Vagina (tissue), 2 donors: ENCODE data around the gene EDDM3A. TPM values are rescaled to one million over a fixed set of nuclear protein-coding genes. Genes with fewer than 3 reads are reported as not detected.
"Not testable (repeated sequence)": the region's sequence is repeated elsewhere in the genome, so short reads cannot be mapped to it uniquely, and the experiment has no call there.

Experiments
- DNase-seq, 2 donors: peaks; one replicate each; pipeline ENCODE4 v3.0.0-alpha.2; 2017; ENCODE audit errors: extremely low spot score in 2 of 2
- H3K27ac ChIP-seq: fragments of 200-600 bp; sonication (generic); one replicate; pipeline ENCODE4 v1.5.1; 2019
- H3K27me3 ChIP-seq: fragments of 200-600 bp; sonication (generic); one replicate; pipeline ENCODE4 v1.5.1; 2019
- H3K36me3 ChIP-seq, 2 donors: fragments of 200-600 bp; sonication (generic); one replicate each; pipeline ENCODE4 v1.5.1; 2017 to 2019
- H3K4me1 ChIP-seq: fragments of 200-600 bp; sonication (generic); one replicate; pipeline ENCODE4 v1.5.1; 2019
- H3K4me3 ChIP-seq, 2 donors: fragments of 200-600 bp; sonication (generic); 1 replicate in 1 of 2; 2 replicates in 1 of 2; pipeline ENCODE4 v1.5.1; 2016 to 2019
- H3K9me3 ChIP-seq: fragments of 200-600 bp; sonication (generic); one replicate; pipeline ENCODE4 v1.5.1; 2019
- POLR2A ChIP-seq, 2 donors: fragments of 450-650 bp; IDR thresholded peaks; one replicate each; pipeline ENCODE4 v1.6.1; 2017; ENCODE audit warnings: antibody characterized with exemption in 2 of 2, mild to moderate bottlenecking in 2 of 2, moderate library complexity in 2 of 2
- POLR2AphosphoS5 ChIP-seq, 2 donors: sonication (generic); formaldehyde crosslinking; IDR thresholded peaks; one replicate each; pipeline ENCODE4 v1.9.0; 2017; ENCODE audit warnings: antibody characterized with exemption in 2 of 2, mild to moderate bottlenecking in 2 of 2, low read depth in 1 of 2; ENCODE audit not compliant: insufficient read depth in 1 of 2
- intact Hi-C: fragments of 100-400 bp; cut with DNase I; formaldehyde crosslinking; loops from one replicate; pipeline ENCODE4 v1.15.1; 2023
- total RNA-seq: library from RNA; depleted of rRNA; stranded (reverse); fragments of >200 nt; gene quantifications from one replicate; pipeline ENCODE4 v1.2.3, GENCODE V29; 2016
- TF ChIP-seq, protein P1 (sequence below), 3 experiments: fragments of 450-650 bp in 2 of 3; fragments of 200-600 bp in 1 of 3; sonication (generic) in 1 of 3; IDR thresholded peaks; one replicate each; pipeline ENCODE4 v1.5.1; 2017 to 2019; ENCODE audit warnings: antibody characterized with exemption in 3 of 3, mild to moderate bottlenecking in 2 of 3, moderate library complexity in 2 of 3

The EDDM3A gene
- total RNA-seq, 1 donor from 2014 or later, result not detected

DNA sequence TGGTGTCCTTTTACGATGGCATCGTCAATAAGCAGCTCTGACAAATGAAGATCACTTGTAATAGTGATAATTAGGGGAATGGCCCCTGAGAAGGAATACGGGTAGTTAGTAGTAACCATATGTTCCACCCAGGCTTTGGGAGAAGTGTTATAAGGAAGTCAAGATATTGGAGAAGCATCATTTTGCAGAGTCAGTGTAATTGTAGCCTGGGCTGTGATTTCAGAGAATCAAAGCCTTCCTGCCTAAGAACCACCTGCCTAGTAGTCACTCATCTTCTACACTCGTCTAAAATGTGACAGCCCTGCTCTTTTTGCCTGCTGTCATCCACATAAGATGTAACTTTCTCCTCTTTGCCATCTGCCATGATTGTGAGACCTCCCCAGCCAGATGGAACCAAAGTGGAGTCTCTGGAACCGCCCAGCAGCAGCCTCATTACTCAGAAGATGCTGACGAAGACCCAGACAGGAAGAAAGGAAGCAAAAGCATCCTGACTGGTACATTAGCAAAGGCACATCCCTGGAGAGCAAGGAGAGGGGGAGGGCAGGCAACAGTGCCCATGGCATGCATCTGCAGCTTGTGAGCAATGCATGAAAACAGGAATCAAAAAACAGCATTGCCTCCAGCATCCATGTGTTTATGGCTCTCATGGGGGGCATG, 12.6 kb upstream of the EDDM3A start:
- intact Hi-C loops, result no loop called here
- H3K9me3 ChIP-seq, result no peaks in the 10 kb centered on the region

GRCh38 chr14:20733684-20734429, 11.8 kb upstream of the EDDM3A start:
- H3K4me3 ChIP-seq, result no peak overlapping the region
- H3K27ac ChIP-seq, result no peak overlapping the region
- DNase-seq, result no peak
- H3K36me3 ChIP-seq, result no peaks in the 10 kb centered on the region
- intact Hi-C loops, result no loop called here
- no peak for TF ChIP-seq POLR2A (IDR thresholded peaks at IDR 0.05)
- TF ChIP-seq POLR2AphosphoS5 (IDR thresholded peaks at IDR 0.05; ENCODE audit: insufficient read depth in 1 of 2, low read depth in 1 of 2), result no peak
- TF ChIP-seq, protein P1, sequence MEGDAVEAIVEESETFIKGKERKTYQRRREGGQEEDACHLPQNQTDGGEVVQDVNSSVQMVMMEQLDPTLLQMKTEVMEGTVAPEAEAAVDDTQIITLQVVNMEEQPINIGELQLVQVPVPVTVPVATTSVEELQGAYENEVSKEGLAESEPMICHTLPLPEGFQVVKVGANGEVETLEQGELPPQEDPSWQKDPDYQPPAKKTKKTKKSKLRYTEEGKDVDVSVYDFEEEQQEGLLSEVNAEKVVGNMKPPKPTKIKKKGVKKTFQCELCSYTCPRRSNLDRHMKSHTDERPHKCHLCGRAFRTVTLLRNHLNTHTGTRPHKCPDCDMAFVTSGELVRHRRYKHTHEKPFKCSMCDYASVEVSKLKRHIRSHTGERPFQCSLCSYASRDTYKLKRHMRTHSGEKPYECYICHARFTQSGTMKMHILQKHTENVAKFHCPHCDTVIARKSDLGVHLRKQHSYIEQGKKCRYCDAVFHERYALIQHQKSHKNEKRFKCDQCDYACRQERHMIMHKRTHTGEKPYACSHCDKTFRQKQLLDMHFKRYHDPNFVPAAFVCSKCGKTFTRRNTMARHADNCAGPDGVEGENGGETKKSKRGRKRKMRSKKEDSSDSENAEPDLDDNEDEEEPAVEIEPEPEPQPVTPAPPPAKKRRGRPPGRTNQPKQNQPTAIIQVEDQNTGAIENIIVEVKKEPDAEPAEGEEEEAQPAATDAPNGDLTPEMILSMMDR (IDR thresholded peaks at IDR 0.05), result no peak
- no peaks in the 10 kb centered on the region for H3K4me1 ChIP-seq
- H3K9me3 ChIP-seq, result no peaks in the 10 kb centered on the region
- H3K27me3 ChIP-seq, result no peaks in the 10 kb centered on the region

More for the DNA sequence above, 12.6 kb upstream of the EDDM3A start:
- H3K27ac ChIP-seq, result no peak overlapping the region
- no peak overlapping the region for H3K4me3 ChIP-seq
- H3K4me1 ChIP-seq, result no peaks in the 10 kb centered on the region
- no peak for TF ChIP-seq POLR2AphosphoS5 (IDR thresholded peaks at IDR 0.05; ENCODE audit: insufficient read depth in 1 of 2, low read depth in 1 of 2)
- TF ChIP-seq, protein P1 (IDR thresholded peaks at IDR 0.05), result no peak
- TF ChIP-seq POLR2A (IDR thresholded peaks at IDR 0.05), result no peak
- no peak for DNase-seq
- no peaks in the 10 kb centered on the region for H3K27me3 ChIP-seq
- no peaks in the 10 kb centered on the region for H3K36me3 ChIP-seq

- H3K4me1 ChIP-seq, result no peaks in the 10 kb centered on the region
These were observed 11.3 kb upstream of the EDDM3A start for GRCh38 chr14:20734430-20734806.

DNA sequence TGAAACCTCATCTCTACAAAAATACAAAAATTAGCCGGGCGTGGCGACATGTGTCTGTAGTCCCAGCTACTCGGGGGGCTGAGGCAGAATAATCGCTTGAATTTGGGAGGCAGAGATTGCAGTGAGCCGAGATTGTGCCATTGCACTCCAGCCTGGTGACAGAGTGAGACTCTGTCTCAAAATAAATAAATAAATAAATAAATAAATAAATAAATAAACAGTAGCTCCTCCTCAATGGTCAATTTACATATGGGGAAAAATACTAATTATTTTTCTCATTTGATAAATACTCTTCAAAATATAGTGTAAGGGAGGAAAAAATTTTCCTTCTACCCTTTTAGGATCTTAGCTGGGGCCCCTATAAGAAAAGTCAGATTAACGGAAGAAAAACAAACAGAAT, 7.4 kb upstream of the EDDM3A start:
- H3K27ac ChIP-seq, H3K9me3 ChIP-seq, H3K4me3 ChIP-seq, DNase-seq, intact Hi-C loops, H3K4me1 ChIP-seq, H3K27me3 ChIP-seq, H3K36me3 ChIP-seq: not testable (repeated sequence)

More at GRCh38 chr14:20734430-20734806, 11.3 kb upstream of the EDDM3A start:
- Histone ChIP-seq H3K36me3 (no peaks in the 10 kb centered on the region), H3K9me3 (no peaks in the 10 kb centered on the region), H3K27ac (no peak overlapping the region), H3K4me3 (no peak overlapping the region), H3K27me3 (no peaks in the 10 kb centered on the region)
- no peak for TF ChIP-seq POLR2A (IDR thresholded peaks at IDR 0.05)
- no peak for TF ChIP-seq POLR2AphosphoS5 (IDR thresholded peaks at IDR 0.05; ENCODE audit: insufficient read depth in 1 of 2, low read depth in 1 of 2)
- TF ChIP-seq, protein P1 (IDR thresholded peaks at IDR 0.05), result no peak
- intact Hi-C loops, result no loop called here
- DNase-seq, result no peak

DNA sequence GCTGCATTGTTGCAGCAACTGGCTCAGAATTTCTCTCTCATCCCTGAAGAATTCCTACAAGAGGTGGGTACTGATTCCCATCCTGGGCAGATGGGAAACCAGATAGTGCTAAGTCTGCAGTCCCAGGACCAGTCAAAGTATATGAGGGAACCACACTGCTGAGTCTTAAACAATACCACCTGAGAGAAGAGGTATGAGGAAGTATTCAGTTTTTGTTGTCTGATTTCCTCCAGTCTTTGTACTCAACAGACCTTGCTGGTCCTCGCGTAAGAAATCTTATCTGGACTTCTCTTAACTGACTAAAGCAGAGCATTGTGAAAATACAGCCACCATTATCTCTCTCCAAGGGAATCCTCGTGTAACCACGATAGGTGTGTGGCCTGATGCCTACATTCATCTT, 3.6 kb upstream of the EDDM3A start:
- no peak for DNase-seq
- TF ChIP-seq POLR2A (IDR thresholded peaks at IDR 0.05), result no peak
- no peaks in the 10 kb centered on the region for H3K4me1 ChIP-seq
- H3K4me3 ChIP-seq, result no peak overlapping the region
- H3K36me3 ChIP-seq, result no peaks in the 10 kb centered on the region
- H3K9me3 ChIP-seq, result no peaks in the 10 kb centered on the region
- no peaks in the 10 kb centered on the region for H3K27me3 ChIP-seq
- intact Hi-C loops, result no loop called here
- no peak overlapping the region for H3K27ac ChIP-seq

- H3K4me1 ChIP-seq, result no peaks in the 10 kb centered on the region
- H3K36me3 ChIP-seq, result no peaks in the 10 kb centered on the region
- H3K9me3 ChIP-seq, result no peaks in the 10 kb centered on the region
- H3K27me3 ChIP-seq, result no peaks in the 10 kb centered on the region
- no peak overlapping the region for H3K27ac ChIP-seq
- DNase-seq, result no peak
- no peak for TF ChIP-seq POLR2AphosphoS5 (IDR thresholded peaks at IDR 0.05; ENCODE audit: insufficient read depth in 1 of 2, low read depth in 1 of 2)
- TF ChIP-seq POLR2A (IDR thresholded peaks at IDR 0.05), result no peak
- TF ChIP-seq, protein P1 (IDR thresholded peaks at IDR 0.05), result no peak
- no peak overlapping the region for H3K4me3 ChIP-seq
- intact Hi-C loops, result no loop called here
These were observed 2.1 kb upstream of the EDDM3A start for GRCh38 chr14:20743556-20743955.
